Myometrial cell (primary cell): ENCODE measurements around the gene BPGM. TPM values are rescaled to one million over a fixed set of nuclear protein-coding genes. Genes with fewer than 3 reads are reported as not detected.

Experiments
- total RNA-seq: library from RNA; depleted of rRNA; stranded (reverse); fragments of >200 nt; gene quantifications from 2 replicates; pipeline ENCODE4 v1.2.3, GENCODE V29; 2015

BPGM gene
- total RNA-seq = 25.0 and 29.4 TPM in 2 replicates

GRCh38 chr7:134646425-134647305 lies at the start of gene BPGM:
Gene BPGM, plus strand, starts transcription at chr7:134646853. Its CDS starts 14,655 bp downstream, at chr7:134661508.

Other genes with a start within 250 kb of the BPGM start
- gene AKR1B1, start 187.8 kb upstream of the BPGM start, total RNA-seq = 37.7 and 47.6 TPM in 2 replicates
- gene AKR1B10, start 119.3 kb upstream of the BPGM start, total RNA-seq = 0.18 and 0.29 TPM in 2 replicates
- not detected in 2 replicates for gene AKR1B15, start 97.7 kb upstream of the BPGM start, total RNA-seq
- gene CALD1, start 132.8 kb downstream of the BPGM start, total RNA-seq = 253 and 265 TPM in 2 replicates